ENCODE measurements around the gene DGKG.

Gene DGKG

GRCh38 chr3:186318135-186318534 lies 43.9 kb downstream of the DGKG start:
- no peak for DNase-seq (ENCODE audit: low read depth in 3 of 3)

GRCh38 chr3:186317478-186317877 lies 44.6 kb downstream of the DGKG start:
- no peak for DNase-seq (ENCODE audit: low read depth in 3 of 3)

GRCh38 chr3:186316666-186317260 lies 45.3 kb downstream of the DGKG start:
- DNase-seq (ENCODE audit: low read depth in 3 of 3) = no peak

GRCh38 chr3:186315581-186316354 lies 46.3 kb downstream of the DGKG start:
- DNase-seq (ENCODE audit: low read depth in 3 of 3) = no peak

- DNase-seq (ENCODE audit: low read depth in 3 of 3) = no peak
Observed at GRCh38 chr3:186314896-186315295, 47.1 kb downstream of the DGKG start.

GRCh38 chr3:186311441-186311840 lies 50.6 kb downstream of the DGKG start:
- DNase-seq (ENCODE audit: low read depth in 3 of 3) = no peak

GRCh38 chr3:186308549-186308948 lies 53.5 kb downstream of the DGKG start:
- DNase-seq (ENCODE audit: low read depth in 3 of 3) = no peak

- no peak for DNase-seq (ENCODE audit: low read depth in 3 of 3)
Observed at GRCh38 chr3:186307594-186308221, 54.3 kb downstream of the DGKG start.

GRCh38 chr3:186305286-186305685 lies 56.7 kb downstream of the DGKG start:
- DNase-seq (ENCODE audit: low read depth in 3 of 3) = no peak

- no peak for DNase-seq (ENCODE audit: low read depth in 3 of 3)
Observed at GRCh38 chr3:186303965-186304364, 58.1 kb downstream of the DGKG start.

GRCh38 chr3:186299327-186299726 lies 62.7 kb downstream of the DGKG start:
- no peak for DNase-seq (ENCODE audit: low read depth in 3 of 3)

- DNase-seq (ENCODE audit: low read depth in 3 of 3) = no peak
Observed at GRCh38 chr3:186298876-186299275, 63.2 kb downstream of the DGKG start.

- no peak for DNase-seq (ENCODE audit: low read depth in 3 of 3)
Observed at GRCh38 chr3:186290796-186291195, 71.2 kb downstream of the DGKG start.

- DNase-seq (ENCODE audit: low read depth in 3 of 3) = no peak
Observed at GRCh38 chr3:186287711-186288110, 74.3 kb downstream of the DGKG start.

GRCh38 chr3:186286114-186286513 lies 75.9 kb downstream of the DGKG start:
- no peak for DNase-seq (ENCODE audit: low read depth in 3 of 3)

GRCh38 chr3:186284661-186285060 lies 77.4 kb downstream of the DGKG start:
- DNase-seq (ENCODE audit: low read depth in 3 of 3) = no peak

GRCh38 chr3:186284349-186284652 lies 77.7 kb downstream of the DGKG start:
- DNase-seq (ENCODE audit: low read depth in 3 of 3) = no peak

GRCh38 chr3:186283651-186284348 lies 78.2 kb downstream of the DGKG start:
- no peak for DNase-seq (ENCODE audit: low read depth in 3 of 3)

GRCh38 chr3:186283096-186283495 lies 78.9 kb downstream of the DGKG start:
- no peak for DNase-seq (ENCODE audit: low read depth in 3 of 3)

- DNase-seq (ENCODE audit: low read depth in 3 of 3) = no peak
Observed at GRCh38 chr3:186281176-186281575, 80.9 kb downstream of the DGKG start.

GRCh38 chr3:186280737-186281136 lies 81.3 kb downstream of the DGKG start:
- no peak for DNase-seq (ENCODE audit: low read depth in 3 of 3)

GRCh38 chr3:186277268-186277909 lies 84.6 kb downstream of the DGKG start:
- no peak for DNase-seq (ENCODE audit: low read depth in 3 of 3)

Data from stimulated activated CD4-positive, alpha-beta T cell treated with anti-CD3 and anti-CD28 coated beads, TNF-alpha, amount 100 ng/mL, for 4 hours (primary cell).